Raji (cell line): ENCODE data around the gene EVX2.

Experiments
- POLR2A ChIP-seq: IDR thresholded peaks from 2 replicates; pipeline ENCODE4 v1.6.1; 2011; ENCODE audit warnings: low read depth, low read length, control low read depth; ENCODE audit not compliant: insufficient read depth

Gene EVX2

GRCh38 chr2:176096986-176097819 lies 13.4 kb upstream of the EVX2 start:
- no peak for TF ChIP-seq POLR2A

GRCh38 chr2:176096243-176096985 lies 12.7 kb upstream of the EVX2 start:
- no peak for TF ChIP-seq POLR2A

GRCh38 chr2:176095421-176095820 lies 11.7 kb upstream of the EVX2 start:
- no peak for TF ChIP-seq POLR2A

GRCh38 chr2:176094349-176094748 lies 10.6 kb upstream of the EVX2 start:
- TF ChIP-seq POLR2A = no peak

GRCh38 chr2:176093898-176094249 lies 10.1 kb upstream of the EVX2 start:
- no peak for TF ChIP-seq POLR2A

- no peak for TF ChIP-seq POLR2A
Observed at GRCh38 chr2:176093145-176093897, 9.6 kb upstream of the EVX2 start.

GRCh38 chr2:176092270-176093144 lies 8.7 kb upstream of the EVX2 start, which contains the start of gene HOXD13:
HOXD13 (plus strand) TSS chr2:176092721; CDS start chr2:176092891, 170 bp downstream.
- no peak for TF ChIP-seq POLR2A

- no peak for TF ChIP-seq POLR2A
Observed at GRCh38 chr2:176091329-176092258, 7.8 kb upstream of the EVX2 start.

- no peak for TF ChIP-seq POLR2A
Observed at GRCh38 chr2:176090862-176091261, 7.1 kb upstream of the EVX2 start.

- no peak for TF ChIP-seq POLR2A
Observed at GRCh38 chr2:176089843-176090395, 6.2 kb upstream of the EVX2 start.

- TF ChIP-seq POLR2A = no peak
Observed at GRCh38 chr2:176088937-176089842, 5.4 kb upstream of the EVX2 start.
